Endometrial microvascular endothelial cells (primary cell): ENCODE data around the gene FTO. TPM values are rescaled to one million over a fixed set of nuclear protein-coding genes. Genes with fewer than 3 reads are reported as not detected.
"Not testable (repeated sequence)": the region's sequence is repeated elsewhere in the genome, so short reads cannot be mapped to it uniquely, and the experiment has no call there.

Source experiments
- in situ Hi-C: cut with HindIII; loops from 2 replicates; pipeline ENCODE4 v1.10.0; 2017; ENCODE audit warnings: low sequenced_read_pairs, low pct_unique_long_range_greater_than_20kb; ENCODE audit errors: inconsistent ontology term
- total RNA-seq: library from RNA; depleted of rRNA; stranded (reverse); fragments of >200 nt; gene quantifications from one replicate; pipeline ENCODE4 v1.2.3, GENCODE V29; 2015; ENCODE audit errors: inconsistent ontology term

Gene FTO
- total RNA-seq, 1 donor from 2014 or later, result 128 TPM

GRCh38 chr16:53841884-53842283 is 137.9 kb downstream of the FTO start:
- in situ Hi-C loops, result no loop called here

GRCh38 chr16:53843084-53843483 is 139.1 kb downstream of the FTO start:
- in situ Hi-C loops, result no loop called here

GRCh38 chr16:53844804-53845203 is 140.8 kb downstream of the FTO start:
- in situ Hi-C loops, result no loop called here

DNA sequence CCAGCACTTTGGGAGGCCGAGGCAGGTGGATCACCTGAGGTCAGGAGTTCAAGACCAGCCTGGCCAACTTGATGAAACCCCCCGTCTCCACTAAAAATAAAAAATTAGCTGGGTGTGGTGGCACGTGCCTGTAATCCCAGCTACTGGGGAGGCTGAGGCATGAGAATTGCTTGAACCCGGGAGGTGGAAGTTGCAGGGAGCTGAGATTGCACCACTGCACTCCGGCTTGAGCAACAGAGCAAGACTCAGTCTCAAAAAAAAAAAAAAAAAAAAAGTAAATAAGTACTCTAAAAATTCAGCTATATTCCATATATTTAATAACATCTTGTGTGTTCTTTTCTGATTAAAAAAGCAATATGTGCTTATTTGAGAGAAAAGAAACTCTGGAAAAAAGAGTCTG is 142.6 kb downstream of the FTO start:
- in situ Hi-C loops, result not testable (repeated sequence)

DNA sequence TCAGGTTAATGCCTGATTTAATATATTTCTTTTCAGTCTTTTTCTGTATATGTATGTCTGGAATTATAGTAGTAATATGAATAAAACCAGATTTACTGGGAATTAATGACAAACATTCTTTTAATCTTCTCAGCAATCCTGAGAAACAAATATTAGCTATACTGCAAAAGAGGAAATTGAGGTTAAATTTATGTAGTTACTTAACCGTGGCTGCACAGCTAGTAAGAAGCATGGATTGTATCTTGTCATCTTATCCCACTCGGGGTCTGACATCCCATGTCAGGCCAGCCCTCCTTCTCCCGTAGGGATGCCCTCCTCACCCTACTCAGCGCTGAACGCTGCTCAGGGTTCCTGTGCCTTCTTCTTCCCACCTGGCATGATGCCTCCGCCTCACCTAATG is 143.0 kb downstream of the FTO start:
- in situ Hi-C loops, result no loop called here

DNA sequence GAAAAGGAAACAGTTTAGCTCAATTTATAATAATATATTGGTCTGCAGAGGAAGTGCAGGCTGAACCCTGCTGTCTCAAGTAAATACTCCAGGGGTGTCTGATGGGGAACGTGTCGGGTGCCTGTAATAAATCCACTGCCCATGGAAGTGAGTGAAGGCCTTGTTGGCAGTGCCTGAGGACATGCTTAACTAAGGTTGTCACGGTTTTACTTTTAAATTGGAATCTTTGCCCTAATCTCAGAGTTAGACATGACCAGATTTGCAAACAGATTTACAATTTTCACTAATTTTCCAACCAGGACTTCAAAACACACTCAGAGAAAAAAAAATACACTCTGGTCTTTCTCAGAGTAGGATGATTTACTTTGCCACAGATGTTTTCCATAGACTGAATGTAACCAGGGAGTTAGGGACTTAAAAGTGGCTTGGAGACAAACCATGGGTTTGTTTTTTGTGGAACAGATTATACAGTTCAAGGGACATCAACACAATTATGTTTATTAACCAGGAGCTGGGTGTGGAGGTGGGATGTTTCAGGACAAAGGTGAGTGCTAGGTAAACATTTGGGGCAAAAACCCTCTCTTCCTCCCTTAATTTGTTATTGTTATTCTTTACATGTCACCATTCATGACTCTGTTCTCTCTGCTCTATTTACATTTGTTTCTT is 144.5 kb downstream of the FTO start:
- in situ Hi-C loops, result no loop called here

DNA sequence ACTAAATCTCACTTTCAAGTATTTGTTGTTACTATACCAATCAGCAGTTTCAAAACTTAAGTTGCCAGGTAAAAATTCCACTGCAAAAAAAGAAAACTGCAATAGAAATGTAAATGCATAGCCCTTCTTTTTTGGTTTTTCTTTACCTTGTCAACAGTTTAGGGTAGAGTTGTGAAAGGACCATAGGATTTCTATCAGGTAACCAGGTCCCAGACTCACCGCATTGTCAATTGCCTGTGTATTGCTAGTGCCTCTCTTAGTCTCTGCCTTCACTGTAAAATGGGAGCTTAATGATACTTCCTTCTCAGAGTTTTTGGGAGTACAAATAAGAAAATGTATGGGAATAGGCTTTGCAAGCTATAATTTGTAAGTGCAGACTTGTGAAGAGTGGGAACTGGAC is 145.0 kb downstream of the FTO start:
- in situ Hi-C loops, result no loop called here

- in situ Hi-C loops, result no loop called here
Observed at GRCh38 chr16:53849585-53849984, 145.6 kb downstream of the FTO start.

DNA sequence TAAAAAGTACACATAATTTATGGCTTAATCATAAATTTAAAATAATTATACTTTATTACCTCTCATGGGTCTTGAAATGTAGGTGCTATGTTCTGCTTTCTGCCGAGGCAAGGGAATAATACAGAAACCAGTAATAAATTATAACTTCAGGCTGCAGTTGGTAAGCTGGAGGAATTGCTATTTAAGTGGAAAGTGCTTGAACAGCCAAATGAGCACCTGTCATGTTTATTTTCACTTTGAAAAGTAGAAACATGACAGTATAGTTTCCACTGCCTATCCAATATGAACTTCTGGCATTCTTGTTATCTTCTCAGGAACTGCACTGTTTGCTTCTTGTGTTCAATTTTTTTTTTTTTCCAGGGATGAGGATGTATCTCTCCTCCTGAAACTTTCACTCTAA is 146.0 kb downstream of the FTO start:
- in situ Hi-C loops, result no loop called here

DNA sequence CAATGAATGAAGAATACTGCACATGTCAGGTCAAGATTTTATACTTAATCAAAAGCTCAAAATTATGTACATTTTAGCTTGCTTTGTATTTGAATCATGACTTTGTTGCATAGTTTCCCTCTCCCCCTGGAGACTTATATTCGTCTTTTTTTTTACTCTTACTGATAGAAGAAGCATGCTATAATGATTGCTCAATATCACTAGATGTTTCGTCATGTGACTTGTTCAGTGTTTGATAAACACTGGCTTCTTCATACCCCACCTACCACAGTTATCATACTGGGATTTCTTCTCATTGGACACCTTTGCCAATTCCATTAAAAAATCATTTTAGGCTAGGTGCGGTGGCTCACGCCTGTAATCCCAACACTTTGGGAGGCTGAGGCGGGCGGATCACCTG is 148.7 kb downstream of the FTO start:
- in situ Hi-C loops, result no loop called here

DNA sequence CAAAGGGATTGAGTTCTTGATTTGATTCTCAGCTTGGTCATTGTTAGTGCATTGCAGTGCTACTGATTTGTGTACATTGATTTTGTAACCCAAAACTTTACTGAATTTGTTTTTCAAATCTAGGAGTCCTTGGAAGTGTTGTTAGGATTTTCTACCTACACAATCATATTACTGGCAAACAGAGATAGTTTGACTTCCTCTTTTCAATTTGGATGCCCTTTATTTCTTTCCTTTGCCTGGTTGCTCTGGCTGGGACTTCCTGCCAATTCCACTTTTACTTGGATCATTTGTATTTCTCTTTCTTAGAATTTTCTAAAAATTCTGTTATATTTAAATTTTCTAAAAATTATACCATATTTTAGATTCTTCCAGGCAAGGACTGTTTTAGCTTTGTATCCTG is 151.1 kb downstream of the FTO start:
- in situ Hi-C loops, result no loop called here

- in situ Hi-C loops, result no loop called here
Observed at GRCh38 chr16:53855511-53855910, 151.6 kb downstream of the FTO start.

DNA sequence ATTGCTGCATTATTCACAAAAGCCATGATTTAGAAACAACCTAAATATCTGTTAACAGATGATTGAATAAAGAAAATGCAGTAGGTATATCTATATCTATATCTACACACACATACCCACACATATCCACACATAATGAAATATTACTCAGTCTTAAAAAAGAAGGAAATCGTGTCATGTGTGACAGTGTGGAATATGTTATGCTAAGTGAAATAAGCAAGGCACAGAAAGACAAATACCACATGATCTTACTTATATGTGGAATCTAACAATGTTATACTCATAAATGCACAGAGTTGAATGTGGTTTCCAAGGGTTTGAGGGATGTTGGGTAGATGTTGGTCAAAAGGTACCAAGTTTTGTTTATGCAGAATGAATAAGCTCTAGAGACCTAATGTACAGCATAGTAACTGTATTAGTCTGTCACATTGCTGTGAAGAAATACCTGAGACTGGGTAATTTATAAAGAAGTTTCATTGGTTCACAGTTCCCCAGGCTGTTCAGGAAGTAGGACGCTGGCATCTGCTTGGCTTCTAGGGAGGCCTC is 156.1 kb downstream of the FTO start:
- in situ Hi-C loops, result no loop called here

DNA sequence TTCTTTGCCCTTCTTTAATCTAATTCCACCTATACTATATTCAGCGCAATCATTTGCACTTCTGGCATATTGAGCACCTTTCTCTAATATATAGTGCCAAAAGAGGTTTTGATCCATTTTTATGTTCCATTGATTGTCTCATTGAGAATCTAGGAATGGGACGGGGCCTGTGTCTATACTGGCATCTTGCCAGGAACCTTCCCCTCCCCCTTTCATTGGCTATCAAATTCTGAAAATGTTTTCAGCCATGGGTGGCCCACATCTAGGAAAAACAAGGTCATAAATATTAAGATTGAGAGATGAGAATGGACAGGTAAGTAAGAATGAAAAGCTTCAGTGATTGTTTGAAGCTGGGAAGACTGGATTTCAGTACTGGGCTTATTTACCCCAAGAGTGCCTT is 159.9 kb downstream of the FTO start:
- in situ Hi-C loops, result no loop called here

GRCh38 chr16:53864819-53865493 is 161.0 kb downstream of the FTO start:
- in situ Hi-C loops, result no loop called here

DNA sequence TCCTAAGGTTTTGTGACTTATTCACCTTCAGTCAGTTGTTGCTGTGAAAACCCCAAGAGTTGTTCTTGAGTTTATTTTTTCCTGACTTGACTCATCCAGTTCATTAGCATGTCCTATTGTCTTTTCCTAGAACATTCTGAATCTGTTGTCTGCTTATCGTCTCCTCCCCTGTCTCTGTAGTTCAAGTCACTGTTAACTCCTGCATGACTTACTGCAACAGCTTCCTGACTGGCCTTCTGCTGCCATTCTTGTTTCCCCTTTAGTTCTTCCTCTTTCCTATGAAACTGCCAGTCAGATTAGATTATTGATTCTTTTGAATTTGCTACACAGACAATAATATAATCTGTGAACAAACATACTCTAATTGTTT is 161.5 kb downstream of the FTO start:
- in situ Hi-C loops, result no loop called here

DNA sequence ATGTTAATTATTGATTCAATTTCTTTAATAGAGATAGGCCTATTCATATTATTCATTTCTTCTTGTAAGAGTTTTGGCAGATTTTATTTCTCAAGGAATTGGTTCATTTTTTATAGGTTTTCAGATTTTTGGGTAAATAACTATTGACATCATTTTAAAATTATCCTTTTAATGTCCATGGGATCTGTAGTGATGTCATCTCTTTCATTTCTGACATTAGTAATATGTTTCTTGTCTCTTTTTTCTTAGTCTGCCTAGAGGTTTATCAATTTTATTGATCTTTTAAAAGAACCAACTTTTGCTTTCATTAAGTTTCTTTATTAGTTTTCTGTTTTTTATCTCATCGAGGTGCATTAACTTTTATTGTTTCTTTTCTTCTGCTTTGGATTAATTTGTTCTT is 162.6 kb downstream of the FTO start:
- in situ Hi-C loops, result no loop called here

- in situ Hi-C loops, result no loop called here
Observed at GRCh38 chr16:53870831-53871230, 166.9 kb downstream of the FTO start.

DNA sequence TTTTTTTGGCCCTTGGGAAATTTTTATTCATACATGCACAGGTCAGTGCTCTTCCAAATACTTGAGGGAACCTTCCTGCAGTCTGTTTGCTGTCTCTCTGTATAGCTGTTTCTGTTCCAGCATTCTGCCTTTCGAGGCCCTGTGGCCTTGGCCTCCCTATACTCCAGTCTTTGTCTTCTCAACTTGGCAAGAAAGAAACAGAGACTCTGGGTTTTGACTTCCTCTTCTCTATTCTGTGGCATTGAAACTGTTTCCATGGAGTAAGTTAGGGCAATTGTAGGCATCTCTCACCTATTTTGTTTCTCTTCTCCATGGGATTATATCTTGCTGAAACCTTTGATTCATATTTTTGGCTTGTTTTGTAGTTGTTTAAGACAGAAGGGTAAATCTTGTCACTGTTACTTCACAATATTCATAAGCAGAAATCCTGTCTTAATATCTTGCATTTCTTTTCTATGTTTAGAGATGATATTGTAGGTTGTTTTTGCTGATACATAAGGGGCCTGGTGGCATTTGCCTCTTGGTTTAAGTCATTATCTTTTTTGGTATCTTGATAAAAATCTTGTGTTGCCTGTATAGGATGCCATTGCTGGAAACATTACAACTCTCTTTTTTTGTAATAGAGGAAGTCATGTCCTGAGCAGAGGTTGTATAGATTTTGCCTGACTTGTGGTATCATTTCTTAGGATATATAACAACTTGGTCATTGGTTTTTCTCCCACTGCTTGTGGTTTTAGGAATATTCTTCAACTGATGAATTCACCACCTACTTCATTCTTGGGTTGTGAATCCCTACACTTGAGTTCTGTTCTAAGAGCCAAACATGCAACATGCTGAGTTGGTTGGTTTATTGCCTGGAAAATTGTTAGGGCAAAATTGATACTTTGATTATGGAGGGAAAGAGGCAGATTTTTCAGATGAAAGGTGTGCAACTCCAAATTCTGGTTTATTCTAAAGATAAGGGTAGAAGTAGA is 168.6 kb downstream of the FTO start:
- in situ Hi-C loops, result no loop called here

DNA sequence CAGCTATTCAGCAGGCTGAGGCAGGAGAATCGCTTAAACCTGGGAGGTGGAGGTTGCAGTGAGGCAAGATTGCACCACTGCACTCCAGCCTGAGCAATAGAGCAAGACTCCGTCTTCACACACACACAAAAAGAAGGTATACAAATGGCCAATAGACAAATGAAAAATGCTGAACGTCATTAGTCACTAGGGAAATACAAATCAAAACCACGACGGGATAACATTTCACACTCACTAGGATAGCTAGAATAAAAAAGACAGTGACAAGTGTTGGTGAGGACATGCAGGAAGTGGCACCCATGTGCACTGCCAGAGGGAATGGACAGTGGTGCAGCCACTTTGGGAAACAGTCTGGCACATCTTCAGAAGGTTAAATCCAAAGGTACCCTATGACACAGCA is 172.9 kb downstream of the FTO start:
- in situ Hi-C loops, result no loop called here
